ENCODE measurements around the gene ATXN2.
A peak's percentile ranks its signal among the peaks of the same experiment; 100 is the strongest.
"Not testable (repeated sequence)": the region's sequence is repeated elsewhere in the genome, so short reads cannot be mapped to it uniquely, and the experiment has no call there.

Gene ATXN2

DNA sequence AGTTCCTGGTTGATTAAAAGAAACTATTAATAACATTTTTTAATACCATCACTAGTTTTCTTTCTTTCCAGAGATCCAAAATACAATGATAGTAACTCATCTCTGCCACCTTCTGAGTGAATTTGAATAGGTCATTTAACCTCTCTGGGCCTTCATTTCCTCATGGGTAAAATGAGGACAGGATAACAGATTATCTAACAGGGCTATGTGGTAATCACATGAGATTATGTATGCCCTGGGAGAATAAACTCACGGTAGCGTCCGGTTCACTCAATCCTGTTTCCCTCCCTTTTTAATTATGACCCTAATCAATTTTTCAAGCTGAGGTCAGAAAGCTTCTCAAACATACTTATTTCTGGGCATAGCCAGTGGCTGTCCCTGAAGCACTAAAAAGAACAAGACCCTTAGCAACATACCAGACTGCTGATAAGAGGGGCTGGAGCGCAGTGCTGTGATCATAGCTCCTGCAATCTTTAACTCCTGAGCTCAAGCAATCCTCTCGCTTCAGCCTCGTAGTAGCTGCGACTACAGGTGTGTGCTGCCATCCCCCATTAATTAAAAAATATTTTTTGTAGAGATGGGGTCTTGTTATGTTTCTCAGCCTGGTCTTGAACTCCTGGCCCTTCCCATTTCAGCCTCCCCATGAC is 24.2 kb downstream of the ATXN2 start:
- DNase-seq (ENCODE audit: extremely low spot score, insufficient read length, low read depth) (no peak), FAIRE-seq (no peak)

DNA sequence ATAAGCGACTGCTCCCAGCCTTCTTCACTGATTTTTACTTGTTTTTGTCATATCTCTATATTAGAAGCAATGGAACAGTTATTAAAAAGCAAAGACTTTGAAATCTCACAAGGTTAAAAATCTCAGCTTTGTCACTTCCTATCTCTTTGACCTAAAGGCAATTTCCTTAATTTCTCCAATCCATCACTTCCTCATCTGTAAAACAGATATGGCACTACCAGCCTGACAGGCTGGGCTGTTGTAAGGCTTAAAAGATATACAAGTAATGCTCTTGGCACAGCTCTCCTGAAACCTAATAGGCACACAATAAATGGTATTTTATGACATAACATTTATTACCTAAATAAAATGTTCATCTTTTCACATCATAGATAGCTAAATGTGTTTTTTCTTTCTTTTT is 25.6 kb downstream of the ATXN2 start:
- DNase-seq (ENCODE audit: extremely low spot score, insufficient read length, low read depth) (no peak), FAIRE-seq (no peak)

DNA sequence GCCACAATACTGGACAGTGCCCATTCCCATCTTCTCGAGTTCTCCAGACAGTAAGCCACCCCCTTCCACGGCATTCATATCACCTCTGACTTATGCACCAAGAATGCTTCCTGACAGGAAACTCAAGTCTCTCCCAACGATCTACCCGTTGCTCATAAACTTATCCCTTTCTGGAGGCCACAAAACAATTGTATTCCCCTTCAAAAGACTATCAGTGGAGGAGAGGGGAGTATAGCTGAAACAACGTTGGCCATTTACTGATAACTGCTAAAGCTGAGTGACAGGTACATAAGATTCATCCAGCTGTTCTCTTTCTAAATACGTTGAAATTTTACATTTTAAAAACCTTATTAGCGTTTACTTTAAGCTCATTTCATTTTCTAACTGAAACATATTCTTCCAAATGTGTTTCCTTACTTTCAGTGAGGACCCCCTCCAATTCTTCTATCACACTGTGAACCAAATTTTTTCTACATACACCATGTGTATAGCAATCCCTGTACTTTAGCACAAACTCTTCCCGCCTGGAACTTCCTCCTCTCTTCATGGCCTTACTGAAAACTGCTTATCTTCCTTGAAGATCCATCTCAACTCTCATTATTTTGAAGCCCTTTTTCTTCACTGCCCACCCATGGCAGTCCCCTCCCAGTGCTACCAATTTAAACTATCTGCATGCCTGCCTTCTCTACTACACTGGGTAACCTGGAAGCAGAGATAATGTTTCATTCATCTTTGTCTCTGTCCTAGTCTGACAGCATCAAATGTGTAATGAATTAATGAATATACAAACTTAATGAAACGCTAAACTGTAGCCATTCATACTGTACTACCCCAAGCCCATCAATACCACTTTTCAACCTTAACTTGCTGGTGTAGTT is 28.8 kb downstream of the ATXN2 start:
- no peak for FAIRE-seq

DNA sequence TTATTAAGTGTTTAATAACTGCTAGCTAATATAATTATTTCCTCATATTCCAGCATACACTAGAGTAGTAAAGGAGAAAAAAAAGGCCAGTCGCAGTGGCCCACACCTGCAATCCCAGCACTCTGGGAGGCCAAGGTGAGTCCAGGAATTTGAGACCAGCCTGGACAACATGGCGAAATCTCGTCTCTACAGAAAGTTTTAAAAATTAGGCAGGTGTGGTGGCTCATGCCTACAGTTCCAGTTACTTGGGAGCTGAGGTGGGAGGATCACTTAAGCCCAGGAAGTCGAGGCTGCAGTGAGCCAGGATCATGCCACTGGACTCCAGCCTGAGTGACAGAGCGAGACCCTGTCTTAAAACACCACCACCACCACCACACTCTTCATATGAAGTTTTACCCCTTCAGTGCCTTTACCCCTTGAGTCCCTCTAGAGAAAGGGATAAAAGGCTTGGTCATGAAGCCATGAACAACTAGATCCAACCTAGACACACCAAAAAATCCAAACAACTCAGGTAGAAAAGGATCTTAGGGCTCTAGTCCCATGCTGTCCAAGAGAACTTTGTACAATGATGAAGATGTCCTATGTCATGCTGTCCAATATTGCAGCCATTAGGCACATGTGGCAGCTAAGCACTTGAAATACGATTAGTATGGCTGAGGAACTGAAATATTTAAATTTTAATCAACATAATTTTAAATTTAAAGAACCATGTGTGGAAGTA is 29.6 kb downstream of the ATXN2 start:
- no peak for FAIRE-seq
- DNase-seq (ENCODE audit: extremely low spot score, insufficient read length, low read depth) = no peak

More for the DNA sequence above, 28.8 kb downstream of the ATXN2 start:
- DNase-seq (ENCODE audit: extremely low spot score, insufficient read length, low read depth) = no peak

DNA sequence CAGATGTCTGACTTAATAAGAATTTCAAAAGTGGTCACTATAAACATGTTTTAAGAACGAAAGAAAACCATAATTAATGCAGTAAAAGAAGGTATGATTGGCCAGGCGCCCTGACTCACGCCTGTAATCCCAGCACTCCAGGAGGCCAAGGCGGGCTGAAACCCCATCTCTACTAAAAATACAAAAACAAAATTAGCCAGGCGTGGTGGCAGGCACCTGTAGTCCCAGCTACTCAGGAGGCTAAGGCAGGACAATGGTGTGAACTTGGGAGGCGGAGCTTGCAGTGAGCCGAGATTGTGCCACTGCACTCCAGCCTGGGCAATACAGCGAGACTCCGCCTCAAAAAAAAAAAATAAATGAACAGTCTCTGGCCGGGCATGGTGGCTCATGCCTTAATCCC is 38.3 kb downstream of the ATXN2 start:
- DNase-seq (ENCODE audit: extremely low spot score, insufficient read length, low read depth); FAIRE-seq: not testable (repeated sequence)

DNA sequence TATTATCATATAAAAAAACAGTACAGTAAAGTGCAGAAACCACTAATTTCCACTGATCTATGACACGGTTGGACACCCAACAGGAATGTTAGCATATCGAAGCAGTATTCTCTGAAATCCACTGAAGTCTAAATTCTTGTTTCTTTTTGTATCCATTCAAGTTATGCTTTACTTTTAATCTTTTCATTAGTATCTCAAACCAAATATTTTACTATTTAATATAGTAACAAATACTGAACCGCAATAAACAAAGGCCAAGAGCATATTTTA is 41.1 kb downstream of the ATXN2 start:
- DNase-seq (ENCODE audit: extremely low spot score, insufficient read length, low read depth) (no peak), FAIRE-seq (no peak)

DNA sequence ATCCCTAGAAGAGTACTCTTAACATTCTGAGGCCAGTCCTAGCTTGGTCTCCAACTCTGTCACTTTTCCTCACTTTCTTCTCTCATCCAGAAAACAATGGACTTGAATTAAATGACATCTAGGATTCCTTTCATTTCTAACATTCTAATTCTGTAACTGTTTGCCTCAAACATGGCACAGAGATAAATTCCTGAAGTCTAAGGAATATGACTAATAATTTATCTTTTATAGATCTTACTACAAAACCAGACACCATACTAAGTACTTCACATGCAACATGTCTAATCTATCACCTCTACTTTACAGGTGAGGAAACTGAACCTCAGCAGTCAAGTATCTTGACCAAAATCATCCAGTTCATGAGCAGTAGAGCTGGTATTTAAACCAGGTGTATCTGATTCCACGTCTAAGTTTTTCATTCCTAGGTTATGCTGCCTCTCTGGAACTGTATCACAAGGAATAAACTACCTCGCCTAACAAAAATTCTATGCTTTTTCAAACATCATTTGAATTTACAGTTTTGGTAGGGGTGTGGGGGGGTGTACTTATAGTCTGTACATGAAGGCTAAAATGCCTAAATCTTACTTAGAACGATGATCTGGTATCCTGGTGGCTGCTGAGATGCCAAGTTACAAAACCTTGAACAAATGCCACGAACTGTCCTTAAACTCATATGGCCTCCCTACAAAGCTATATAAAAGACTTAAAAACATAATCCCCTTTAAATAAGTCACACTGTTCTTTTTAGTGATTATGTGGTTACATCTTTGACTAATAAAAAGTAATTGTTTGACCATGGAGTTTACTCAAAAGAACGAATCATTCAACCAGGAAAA is 41.6 kb downstream of the ATXN2 start:
- FAIRE-seq (peak; percentile 12), DNase-seq (ENCODE audit: extremely low spot score, insufficient read length, low read depth) (no peak)

DNA sequence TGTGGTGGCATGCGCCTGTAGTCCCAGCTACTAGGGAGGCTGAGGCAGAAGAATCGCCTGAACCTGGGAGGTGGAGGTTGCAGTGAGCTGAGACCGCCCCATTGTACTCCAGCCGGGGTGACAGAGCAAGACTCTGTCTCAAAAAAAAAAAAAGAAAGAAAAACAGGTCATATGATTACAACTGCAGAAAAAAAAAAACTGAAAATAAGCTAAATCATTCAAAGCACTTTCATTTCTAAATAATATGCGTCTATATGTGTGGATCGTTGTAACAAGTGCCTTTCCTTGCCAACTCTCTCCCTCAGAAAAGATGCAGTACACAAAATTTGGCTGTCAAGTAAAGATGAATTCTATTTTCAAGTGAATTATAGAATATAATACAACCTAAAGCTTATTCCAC is 42.4 kb downstream of the ATXN2 start:
- DNase-seq (ENCODE audit: extremely low spot score, insufficient read length, low read depth) (no peak), FAIRE-seq (no peak)

DNA sequence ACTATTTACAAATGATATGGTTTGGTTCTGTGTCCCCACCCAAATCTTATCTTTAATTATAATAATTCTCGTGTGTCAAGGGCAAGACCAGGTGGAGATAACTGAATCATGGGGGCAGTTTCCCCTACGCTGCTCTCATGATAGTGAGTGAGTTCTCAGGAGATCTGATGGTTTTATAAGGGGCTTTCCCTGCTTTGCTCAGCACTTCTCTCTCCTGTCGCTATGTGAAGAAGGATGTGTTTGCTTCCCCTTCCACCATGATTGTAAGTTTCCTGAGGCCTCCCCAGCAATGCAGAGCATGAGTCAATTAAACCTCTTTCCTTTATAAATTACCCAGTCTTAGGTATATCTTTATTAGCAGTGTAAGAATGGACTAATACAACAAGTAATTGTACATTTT is 43.8 kb downstream of the ATXN2 start:
- DNase-seq (ENCODE audit: extremely low spot score, insufficient read length, low read depth); FAIRE-seq: not testable (repeated sequence)

DNA sequence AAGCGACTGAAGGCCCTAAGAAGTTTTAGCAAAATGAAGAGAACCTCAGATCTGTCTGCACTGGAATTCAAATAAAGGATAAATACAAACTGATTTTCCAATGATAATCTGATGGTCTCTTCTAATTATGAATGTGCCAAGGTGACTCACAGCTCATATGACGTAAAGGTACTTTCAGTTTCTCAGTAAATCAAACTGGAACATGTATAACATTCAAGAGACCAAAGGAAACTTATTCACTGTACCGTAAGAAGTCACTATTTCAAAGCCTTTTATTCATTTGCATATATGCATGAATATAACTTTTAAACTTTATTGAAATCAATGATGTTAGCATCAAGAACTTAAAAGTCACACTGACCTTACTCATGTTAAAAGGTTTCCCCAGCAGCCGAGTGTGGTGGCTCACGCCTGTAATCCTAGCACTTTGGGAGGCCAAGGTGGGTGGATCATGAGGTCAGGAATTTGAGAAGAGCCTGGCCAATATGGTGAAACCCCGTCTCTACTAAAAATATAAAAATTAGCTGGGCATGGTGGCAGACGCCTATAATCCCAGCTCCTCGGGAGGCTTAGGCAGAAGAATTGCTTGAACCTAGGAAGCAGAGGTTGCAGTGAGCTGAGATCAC is 52.2 kb downstream of the ATXN2 start:
- peak; percentile 21 for FAIRE-seq
- DNase-seq (ENCODE audit: extremely low spot score, insufficient read length, low read depth) = no peak

DNA sequence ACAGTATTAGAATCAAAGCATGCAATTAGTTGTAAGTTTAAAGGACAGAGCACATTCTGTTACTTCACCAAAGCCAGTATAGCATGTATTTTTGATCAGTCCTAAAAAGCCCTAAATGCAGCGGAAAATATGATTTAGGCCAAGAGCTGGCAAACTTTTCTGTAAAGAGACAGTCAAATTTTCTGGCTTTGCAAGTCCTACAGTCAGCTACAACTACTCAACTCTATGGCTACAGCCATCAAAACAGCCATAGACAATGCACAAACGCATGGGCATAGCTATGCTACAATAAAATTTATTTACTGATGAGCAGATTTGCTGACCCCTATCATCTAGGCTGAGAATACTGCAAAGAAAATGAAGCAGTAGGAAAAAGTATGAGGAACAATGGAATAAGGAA is 52.9 kb downstream of the ATXN2 start:
- FAIRE-seq = no peak
- DNase-seq (ENCODE audit: extremely low spot score, insufficient read length, low read depth) = no peak

DNA sequence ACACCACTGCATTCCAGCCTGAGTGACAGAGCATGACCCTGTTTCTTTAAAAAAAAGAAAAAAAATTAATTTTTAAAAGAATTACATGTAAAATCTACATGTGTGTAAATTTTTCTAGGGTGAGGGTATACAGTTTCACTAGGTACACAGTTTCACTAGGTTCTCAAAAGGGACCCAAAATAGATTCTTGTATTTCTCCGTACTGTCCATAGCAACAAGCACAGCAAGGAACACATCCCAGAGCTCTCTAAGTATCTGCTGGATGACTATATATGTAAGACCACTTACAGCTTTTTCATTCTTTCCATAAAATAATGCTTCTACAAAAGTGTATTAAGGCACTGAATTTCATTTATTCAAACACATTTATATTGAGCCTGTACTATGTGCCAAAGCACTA is 55.1 kb downstream of the ATXN2 start:
- DNase-seq (ENCODE audit: extremely low spot score, insufficient read length, low read depth) (no peak), FAIRE-seq (no peak)

DNA sequence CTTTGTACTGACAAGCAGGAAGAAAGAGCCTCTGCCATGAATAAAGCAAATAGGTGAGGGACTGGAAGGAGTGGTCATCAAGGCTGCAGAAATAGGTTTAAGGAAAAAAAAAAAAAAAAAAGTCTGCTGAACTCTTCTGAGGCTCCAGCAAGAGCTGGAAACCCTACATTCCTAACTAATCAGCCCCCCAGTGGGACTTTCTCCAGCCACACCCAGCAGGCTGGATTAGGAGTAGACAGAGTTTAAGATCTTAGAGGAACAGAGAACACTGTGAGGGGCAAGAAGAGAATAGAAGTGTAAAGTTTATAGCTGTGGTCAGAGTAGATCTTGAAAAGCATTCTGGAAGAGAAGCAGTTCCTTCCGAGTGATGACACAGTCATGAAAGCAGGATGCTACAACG is 66.4 kb downstream of the ATXN2 start:
- no peak for FAIRE-seq

DNA sequence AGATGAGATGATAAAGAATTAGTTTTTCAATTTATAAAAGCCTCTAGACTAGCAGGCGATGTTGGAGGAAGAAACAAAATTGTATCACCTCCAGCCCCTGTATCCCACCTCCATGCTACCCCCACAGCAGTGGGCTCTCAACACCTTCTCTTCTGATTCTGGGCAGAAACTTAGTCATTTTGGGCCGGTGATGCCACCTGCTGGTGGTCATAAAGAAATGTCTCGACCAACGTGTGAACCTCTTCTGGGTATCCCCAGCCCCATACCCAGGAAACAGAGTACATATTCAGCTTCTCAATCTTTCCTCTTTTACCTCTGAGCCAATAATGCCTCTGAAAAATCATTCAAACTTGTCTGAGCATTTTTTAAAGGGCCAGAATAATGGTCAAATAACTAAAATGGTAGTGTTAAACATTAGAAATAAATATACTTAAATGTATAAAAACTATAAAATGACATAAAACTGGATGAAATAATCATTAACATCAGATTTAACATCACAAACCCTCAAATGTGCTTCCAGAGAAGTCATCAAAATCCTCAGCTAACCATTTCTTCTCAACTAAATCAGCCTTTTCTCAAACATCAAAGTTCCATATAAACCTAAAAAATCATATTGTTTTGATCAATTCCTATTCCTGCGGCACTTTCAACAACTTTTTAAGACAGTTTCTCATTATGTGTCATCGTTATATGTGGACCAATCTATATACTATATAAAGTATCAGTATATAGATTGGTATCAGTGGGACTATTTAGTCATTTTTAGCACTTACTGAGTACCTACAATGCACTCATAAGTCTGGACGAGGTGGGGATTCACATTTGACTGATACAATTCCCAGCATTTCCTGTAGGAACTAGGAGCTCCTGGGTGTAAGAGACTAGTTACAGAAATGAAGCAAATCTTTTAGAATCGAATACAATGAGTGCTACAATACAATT is 69.4 kb downstream of the ATXN2 start:
- DNase-seq (ENCODE audit: extremely low spot score, insufficient read length, low read depth) (peak; percentile 59), FAIRE-seq (peak; percentile 86)

More for the DNA sequence above, 66.4 kb downstream of the ATXN2 start:
- DNase-seq (ENCODE audit: extremely low spot score, insufficient read length, low read depth) = no peak

DNA sequence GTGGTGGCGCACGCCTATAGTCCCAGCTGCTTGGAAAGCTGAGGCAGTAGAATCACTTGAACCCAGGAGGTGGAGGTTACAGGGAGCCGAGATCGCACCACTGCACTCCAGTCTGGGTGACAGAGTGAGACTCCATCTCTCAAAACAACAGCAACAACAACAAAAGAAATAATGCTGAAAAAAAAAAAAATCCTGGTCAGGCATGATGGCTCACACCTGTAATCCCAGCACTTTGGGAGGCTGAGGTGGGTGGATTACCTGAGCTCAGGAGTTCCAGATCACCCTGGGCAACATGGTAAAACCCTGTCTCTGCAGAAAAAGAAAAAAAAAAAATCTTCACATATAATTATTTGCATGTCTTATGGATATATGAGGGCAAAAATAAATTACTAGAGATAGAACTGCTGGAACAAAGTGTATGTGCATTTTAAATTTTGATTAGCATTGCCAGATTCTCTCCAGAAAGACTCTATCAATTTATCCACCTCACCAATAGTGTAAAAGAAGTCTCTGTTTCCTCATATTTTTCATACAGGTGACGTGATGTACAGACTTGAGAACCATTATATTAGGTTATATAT is 75.4 kb downstream of the ATXN2 start:
- no peak for DNase-seq (ENCODE audit: extremely low spot score, insufficient read length, low read depth)
- no peak for FAIRE-seq

DNA sequence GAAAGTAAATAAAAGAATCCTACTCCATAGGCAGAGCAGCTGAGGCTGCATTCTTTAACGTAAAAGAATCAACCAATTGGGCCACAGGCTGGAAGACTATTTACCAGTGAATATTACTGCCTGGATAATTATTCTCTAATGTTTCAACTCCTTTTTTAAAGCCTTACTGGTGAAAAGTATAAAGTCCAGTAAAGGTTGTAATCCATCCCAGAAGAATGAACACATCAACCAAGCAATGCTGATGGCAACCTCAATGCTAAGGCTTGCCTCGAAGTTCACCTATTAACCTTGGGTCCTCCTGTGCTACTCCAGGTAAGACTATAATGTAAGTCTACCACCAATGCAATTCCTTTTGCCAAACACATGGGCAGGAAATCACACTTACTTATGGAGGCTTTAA is 77.3 kb downstream of the ATXN2 start:
- DNase-seq (ENCODE audit: extremely low spot score, insufficient read length, low read depth) (no peak), FAIRE-seq (no peak)

DNA sequence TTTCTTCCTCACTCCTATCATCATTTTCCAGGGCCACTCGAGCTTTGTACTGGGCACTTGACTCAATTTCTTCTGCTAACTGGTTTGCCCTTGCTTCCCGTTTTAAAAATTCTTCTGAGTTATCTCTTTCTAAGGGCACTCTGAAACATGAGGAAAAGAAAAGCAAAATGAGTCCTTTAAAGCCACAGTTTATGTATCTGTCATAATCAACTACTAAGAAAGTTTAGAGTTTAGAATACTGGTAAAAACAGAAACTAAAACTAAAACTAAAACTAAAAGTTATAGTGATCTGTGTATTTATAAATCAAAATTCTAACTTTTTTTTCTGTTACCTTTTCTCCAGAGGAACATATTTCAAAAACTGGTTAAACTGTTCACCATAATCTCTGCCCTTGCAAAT is 79.2 kb downstream of the ATXN2 start:
- FAIRE-seq = no peak
- DNase-seq (ENCODE audit: extremely low spot score, insufficient read length, low read depth) = no peak

DNA sequence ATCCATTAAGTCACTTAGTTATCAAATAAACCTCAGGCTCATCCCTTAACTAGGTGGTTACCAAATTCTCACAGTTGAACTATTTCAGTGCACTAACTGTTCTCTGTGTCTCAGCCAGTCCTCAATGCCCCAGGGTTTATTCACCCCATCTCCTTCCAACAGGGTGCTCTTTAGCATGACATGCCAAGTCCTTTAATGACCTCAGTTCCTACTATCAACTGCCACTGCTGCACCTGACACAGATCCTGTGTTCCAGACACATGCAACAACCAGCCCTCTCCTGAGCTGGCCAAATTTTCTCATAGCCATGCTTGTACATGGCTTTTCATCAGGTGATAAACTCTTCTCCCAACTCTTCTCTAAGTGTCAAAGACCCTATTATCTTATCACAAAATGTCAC is 80.0 kb downstream of the ATXN2 start:
- no peak for FAIRE-seq

More for the DNA sequence above, 80.0 kb downstream of the ATXN2 start:
- no peak for DNase-seq (ENCODE audit: extremely low spot score, insufficient read length, low read depth)
